Ishikawa (cell line): ENCODE results near the gene EEF1AKMT1.

Source experiments
- CEBPB ChIP-seq: IDR thresholded peaks from 2 replicates; pipeline ENCODE4 v1.6.1; 2012
- EGR1 ChIP-seq: IDR thresholded peaks from 2 replicates; pipeline ENCODE4 v1.6.1; 2012
- EP300 ChIP-seq: IDR thresholded peaks from 2 replicates; pipeline ENCODE4 v1.6.1; 2012; ENCODE audit warnings: borderline replicate concordance
- FOXM1 ChIP-seq: IDR thresholded peaks from 2 replicates; pipeline ENCODE4 v1.6.1; 2012; ENCODE audit warnings: low read depth, borderline replicate concordance
- NFIC ChIP-seq: IDR thresholded peaks from 2 replicates; pipeline ENCODE4 v1.6.1; 2012
- RAD21 ChIP-seq: IDR thresholded peaks from 2 replicates; pipeline ENCODE4 v1.6.1; 2012; ENCODE audit warnings: low read depth
- TAF1 ChIP-seq: IDR thresholded peaks from 2 replicates; pipeline ENCODE4 v1.6.1; 2012; ENCODE audit warnings: low read depth, mild to moderate bottlenecking
- TCF12 ChIP-seq: IDR thresholded peaks from 2 replicates; pipeline ENCODE4 v1.6.1; 2012; ENCODE audit warnings: low read depth
- TEAD4 ChIP-seq: IDR thresholded peaks from 2 replicates; pipeline ENCODE4 v1.6.1; 2012
- YY1 ChIP-seq: IDR thresholded peaks from 2 replicates; pipeline ENCODE4 v1.6.1; 2012; ENCODE audit warnings: low read depth
- ZBTB7A ChIP-seq: IDR thresholded peaks from 2 replicates; pipeline ENCODE4 v1.6.1; 2012; ENCODE audit warnings: low read depth
- TF ChIP-seq, protein P1 (sequence below): IDR thresholded peaks from 2 replicates; pipeline ENCODE4 v1.6.1; 2012
- TF ChIP-seq, protein P2 (sequence below): IDR thresholded peaks from 2 replicates; pipeline ENCODE4 v1.6.1; 2012; ENCODE audit warnings: low read depth, mild to moderate bottlenecking
- TF ChIP-seq, protein P3 (sequence below): IDR thresholded peaks from 2 replicates; pipeline ENCODE4 v1.6.1; 2012

Gene EEF1AKMT1

DNA sequence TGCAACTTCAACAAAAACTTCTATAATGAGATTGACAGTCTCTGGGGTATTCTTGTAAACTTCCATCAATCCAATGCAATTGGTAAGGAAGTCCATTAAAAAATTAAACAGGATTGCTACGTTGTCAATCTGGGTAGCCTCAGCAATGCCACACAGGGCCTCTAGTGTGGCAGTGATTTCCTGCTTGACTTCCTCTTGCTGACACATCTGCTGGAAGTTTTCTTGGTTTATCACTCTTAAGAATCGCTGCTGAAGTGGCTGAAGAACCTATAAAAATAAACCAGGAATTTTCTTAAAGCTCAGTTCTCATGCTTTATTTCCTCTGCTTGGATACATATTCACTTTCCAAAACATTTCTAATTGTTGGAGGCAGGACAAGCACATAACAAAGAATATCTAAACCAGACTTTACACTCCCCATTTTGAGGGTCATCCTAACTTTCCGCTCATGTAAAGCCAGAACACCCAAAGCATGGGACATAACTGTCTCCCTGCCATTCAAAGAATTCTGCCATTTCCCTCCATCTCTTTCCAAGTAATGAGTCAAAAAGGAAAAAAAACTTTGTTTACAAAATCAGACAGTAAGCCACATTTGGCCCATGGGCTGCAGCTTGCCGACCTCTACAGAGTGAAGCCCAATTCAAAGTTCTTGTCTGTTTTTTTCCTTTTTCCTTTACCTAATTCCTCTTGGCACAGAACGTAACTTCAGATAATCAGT lies 23.2 kb upstream of the EEF1AKMT1 start:
- no peak for TF ChIP-seq FOXM1
- no peak for TF ChIP-seq YY1
- no peak for TF ChIP-seq ZBTB7A
- no peak for TF ChIP-seq TCF12
- TF ChIP-seq RAD21 = no peak
- no peak for TF ChIP-seq EGR1
- no peak for TF ChIP-seq TEAD4

DNA sequence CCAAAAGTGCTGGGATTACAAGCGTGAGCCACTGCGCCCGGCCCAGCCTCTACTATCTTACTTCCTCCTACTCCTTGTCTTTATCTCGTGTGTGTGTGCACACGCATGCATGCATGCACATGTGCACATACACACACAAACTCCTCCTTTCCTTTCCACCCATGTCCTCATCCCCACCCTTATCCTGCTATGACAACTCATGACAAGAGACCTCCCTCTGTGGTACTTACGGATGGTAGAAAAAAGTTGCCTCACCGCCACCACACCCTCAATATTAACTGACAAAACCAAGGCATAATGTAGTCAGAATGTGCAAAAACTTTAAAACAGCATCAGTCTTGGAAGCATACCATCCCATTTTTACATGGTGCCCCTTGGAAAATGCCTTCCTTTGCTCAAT lies 15.9 kb upstream of the EEF1AKMT1 start:
- no peak for TF ChIP-seq TAF1
- TF ChIP-seq, protein P1, sequence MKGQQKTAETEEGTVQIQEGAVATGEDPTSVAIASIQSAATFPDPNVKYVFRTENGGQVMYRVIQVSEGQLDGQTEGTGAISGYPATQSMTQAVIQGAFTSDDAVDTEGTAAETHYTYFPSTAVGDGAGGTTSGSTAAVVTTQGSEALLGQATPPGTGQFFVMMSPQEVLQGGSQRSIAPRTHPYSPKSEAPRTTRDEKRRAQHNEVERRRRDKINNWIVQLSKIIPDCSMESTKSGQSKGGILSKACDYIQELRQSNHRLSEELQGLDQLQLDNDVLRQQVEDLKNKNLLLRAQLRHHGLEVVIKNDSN = no peak
- no peak for TF ChIP-seq TEAD4
- no peak for TF ChIP-seq ZBTB7A
- no peak for TF ChIP-seq RAD21
- no peak for TF ChIP-seq YY1
- TF ChIP-seq FOXM1 = no peak
- TF ChIP-seq TCF12 = no peak
- TF ChIP-seq, protein P2, sequence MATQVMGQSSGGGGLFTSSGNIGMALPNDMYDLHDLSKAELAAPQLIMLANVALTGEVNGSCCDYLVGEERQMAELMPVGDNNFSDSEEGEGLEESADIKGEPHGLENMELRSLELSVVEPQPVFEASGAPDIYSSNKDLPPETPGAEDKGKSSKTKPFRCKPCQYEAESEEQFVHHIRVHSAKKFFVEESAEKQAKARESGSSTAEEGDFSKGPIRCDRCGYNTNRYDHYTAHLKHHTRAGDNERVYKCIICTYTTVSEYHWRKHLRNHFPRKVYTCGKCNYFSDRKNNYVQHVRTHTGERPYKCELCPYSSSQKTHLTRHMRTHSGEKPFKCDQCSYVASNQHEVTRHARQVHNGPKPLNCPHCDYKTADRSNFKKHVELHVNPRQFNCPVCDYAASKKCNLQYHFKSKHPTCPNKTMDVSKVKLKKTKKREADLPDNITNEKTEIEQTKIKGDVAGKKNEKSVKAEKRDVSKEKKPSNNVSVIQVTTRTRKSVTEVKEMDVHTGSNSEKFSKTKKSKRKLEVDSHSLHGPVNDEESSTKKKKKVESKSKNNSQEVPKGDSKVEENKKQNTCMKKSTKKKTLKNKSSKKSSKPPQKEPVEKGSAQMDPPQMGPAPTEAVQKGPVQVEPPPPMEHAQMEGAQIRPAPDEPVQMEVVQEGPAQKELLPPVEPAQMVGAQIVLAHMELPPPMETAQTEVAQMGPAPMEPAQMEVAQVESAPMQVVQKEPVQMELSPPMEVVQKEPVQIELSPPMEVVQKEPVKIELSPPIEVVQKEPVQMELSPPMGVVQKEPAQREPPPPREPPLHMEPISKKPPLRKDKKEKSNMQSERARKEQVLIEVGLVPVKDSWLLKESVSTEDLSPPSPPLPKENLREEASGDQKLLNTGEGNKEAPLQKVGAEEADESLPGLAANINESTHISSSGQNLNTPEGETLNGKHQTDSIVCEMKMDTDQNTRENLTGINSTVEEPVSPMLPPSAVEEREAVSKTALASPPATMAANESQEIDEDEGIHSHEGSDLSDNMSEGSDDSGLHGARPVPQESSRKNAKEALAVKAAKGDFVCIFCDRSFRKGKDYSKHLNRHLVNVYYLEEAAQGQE = no peak
- TF ChIP-seq CEBPB = no peak

- TF ChIP-seq, protein P1 = no peak
- TF ChIP-seq RAD21 (no peak), ZBTB7A (no peak)
- TF ChIP-seq, protein P2 = no peak
These were observed 14.6 kb upstream of the EEF1AKMT1 start for GRCh38 chr13:20788312-20788711.

DNA sequence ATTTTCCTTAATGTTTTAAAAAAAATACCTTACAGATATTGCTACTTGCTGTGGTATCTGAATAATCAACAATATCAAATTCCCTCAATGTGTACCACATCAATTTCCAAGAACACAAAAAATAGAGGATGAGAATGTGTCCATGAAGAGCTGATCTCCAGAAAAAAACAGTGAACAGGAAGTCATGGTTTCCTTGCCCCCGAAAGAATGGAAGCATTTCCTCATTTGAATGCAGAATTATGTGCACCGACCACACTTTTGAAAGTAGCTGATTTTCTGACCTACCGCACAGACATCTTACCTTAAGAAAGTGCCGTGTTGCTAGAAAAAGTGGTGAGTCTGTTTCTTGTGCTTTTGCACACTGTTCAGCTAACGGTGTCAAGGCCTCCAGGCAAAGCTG lies 13.4 kb upstream of the EEF1AKMT1 start:
- TF ChIP-seq, protein P1 = no peak
- TF ChIP-seq ZBTB7A (no peak), EP300 (no peak), CEBPB (no peak), TCF12 (no peak), YY1 (no peak), RAD21 (no peak), EGR1 (no peak), TEAD4 (no peak)
- TF ChIP-seq, protein P2 = no peak

- TF ChIP-seq TEAD4 (no peak), CEBPB (no peak), RAD21 (no peak), YY1 (no peak), TAF1 (no peak), EP300 (no peak), NFIC (no peak), FOXM1 (no peak), EGR1 (no peak)
- TF ChIP-seq, protein P2 = no peak
- TF ChIP-seq, protein P3, sequence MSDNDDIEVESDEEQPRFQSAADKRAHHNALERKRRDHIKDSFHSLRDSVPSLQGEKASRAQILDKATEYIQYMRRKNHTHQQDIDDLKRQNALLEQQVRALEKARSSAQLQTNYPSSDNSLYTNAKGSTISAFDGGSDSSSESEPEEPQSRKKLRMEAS = no peak
These were observed 8.5 kb upstream of the EEF1AKMT1 start for GRCh38 chr13:20782116-20782708.
